Mesangial cell (primary cell): ENCODE data around the gene NFATC3. TPM values are rescaled to one million over a fixed set of nuclear protein-coding genes. Genes with fewer than 3 reads are reported as not detected.

Experiments used
- total RNA-seq: library from RNA; depleted of rRNA; stranded (reverse); fragments of >200 nt; gene quantifications from 2 replicates; pipeline ENCODE4 v1.2.3, GENCODE V29; 2015

The NFATC3 gene
- total RNA-seq = 15.2 and 16.5 TPM in 2 replicates

GRCh38 chr16:68085259-68086071 lies at the start of gene NFATC3:
Gene NFATC3 (plus strand): TSS chr16:68085370. CDS start chr16:68085682, 312 bp downstream.

GRCh38 chr16:68235887-68236136 lies 150.6 kb downstream of the NFATC3 start, which contains the start of gene ESRP2:
Gene ESRP2 (minus strand): TSS chr16:68236127. CDS start chr16:68236045, 82 bp downstream.

GRCh38 chr16:68244903-68245853 lies 160.0 kb downstream of the NFATC3 start, which contains the start of gene PLA2G15:
Gene PLA2G15 (plus strand): TSS chr16:68245373. CDS start chr16:68245427, 54 bp downstream.

GRCh38 chr16:68264128-68265077 lies 179.2 kb downstream of the NFATC3 start, which contains the start of gene SLC7A6:
Gene SLC7A6 (plus strand): TSS chr16:68264526. CDS start chr16:68274727, 10,201 bp downstream.

Other genes starting within 250 kb of the NFATC3 start
- gene THAP11, start 243.1 kb upstream of the NFATC3 start, total RNA-seq = 39.8 and 43.0 TPM in 2 replicates
- gene NUTF2, start 238.4 kb upstream of the NFATC3 start, total RNA-seq = 417 and 499 TPM in 2 replicates
- 28.9 and 40.6 TPM in 2 replicates for gene CENPT, start 237.7 kb upstream of the NFATC3 start, total RNA-seq
- gene EDC4, start 212.3 kb upstream of the NFATC3 start, total RNA-seq = 57.9 and 71.7 TPM in 2 replicates
- gene NRN1L, start 200.5 kb upstream of the NFATC3 start, total RNA-seq = 1.5 TPM in 1 of 2 replicates, not detected in the other
- gene PSKH1, start 192.1 kb upstream of the NFATC3 start, total RNA-seq = 18.3 and 26.9 TPM in 2 replicates
- 0.38 and 0.65 TPM in 2 replicates for gene CTRL, start 153.5 kb upstream of the NFATC3 start, total RNA-seq
- gene PSMB10, start 148.5 kb upstream of the NFATC3 start, total RNA-seq = 57.0 and 80.2 TPM in 2 replicates
- 6.5 and 11.4 TPM in 2 replicates for gene LCAT, start 141.2 kb upstream of the NFATC3 start, total RNA-seq
- gene SLC12A4, start 116.7 kb upstream of the NFATC3 start, total RNA-seq = 38.9 and 78.6 TPM in 2 replicates
- gene DPEP3, start 104.9 kb upstream of the NFATC3 start, total RNA-seq = not detected in 2 replicates
- not detected in 2 replicates for gene DPEP2, start 85.9 kb upstream of the NFATC3 start, total RNA-seq
- not detected in 2 replicates for gene DPEP2NB, start 69.5 kb upstream of the NFATC3 start, total RNA-seq
- 10.6 and 11.2 TPM in 2 replicates for gene DDX28, start 62.1 kb upstream of the NFATC3 start, total RNA-seq
- gene DUS2, start 62.1 kb upstream of the NFATC3 start, total RNA-seq = 17.7 and 22.5 TPM in 2 replicates
- 6.2 and 9.0 TPM in 2 replicates for gene ESRP2, start 150.8 kb downstream of the NFATC3 start, total RNA-seq
- gene PLA2G15, start 160.0 kb downstream of the NFATC3 start, total RNA-seq = 20.9 and 38.4 TPM in 2 replicates
- 14.2 and 21.0 TPM in 2 replicates for gene SLC7A6, start 179.2 kb downstream of the NFATC3 start, total RNA-seq
- 7.4 and 7.7 TPM in 2 replicates for gene SLC7A6OS, start 225.6 kb downstream of the NFATC3 start, total RNA-seq
- 31.1 and 40.1 TPM in 2 replicates for gene PRMT7, start 225.6 kb downstream of the NFATC3 start, total RNA-seq